K562 (cell line): ENCODE measurements around the gene NPAS2. TPM values are rescaled to one million over a fixed set of nuclear protein-coding genes. Genes with fewer than 3 reads are reported as not detected.

Experiments
- ATAC-seq: fragments of 200-7000 bp; cut with Tn5 transposase; 3 replicates; pipeline ENCODE4 v1.9.1; 2020; ENCODE audit warnings: moderate library complexity
- BruUV-seq: library from RNA; stranded (reverse); fragments of 400-500 nt; replicated peaks from 2 replicates; lab custom pipeline; 2021; lab: Mats Ljungman, UMichigan
- CTCF ChIA-PET: fragments of 300-600 bp; formaldehyde crosslinking; extraction: SDS; loops from one replicate; lab custom pipeline; 2021; ENCODE audit warnings: low intra/inter-chr PET ratio; lab: Yijun Ruan, JAX
- POLR2A ChIA-PET: fragments of 300-600, 350-650 bp; sonication (Branson Sonifier 250); formaldehyde crosslinking; extraction: SDS; loops from one replicate; lab custom pipeline; 2021; ENCODE audit warnings: antibody characterized with exemption, inconsistent platforms; lab: Yijun Ruan, JAX
- DNase-seq, 4 experiments: peaks; one replicate each; pipeline versions ENCODE4 v3.0.0 to v3.0.0-alpha.2; 2011 to 2018; ENCODE audit warnings: low spot score in 3 of 4, mixed read lengths in 3 of 4; ENCODE audit errors: extremely low read depth in 1 of 4
- FAIRE-seq: peaks from 2 replicates; lab custom pipeline; 2011; peaks lifted over from hg19 to GRCh38; lab: Jason Lieb, UNC
- H2AFZ ChIP-seq: 2 replicates; pipeline ENCODE4 v1.6.0; 2011; ENCODE audit warnings: low read depth, low read length, control low read depth, inconsistent platforms
- H3K27ac ChIP-seq: fragments of 200-600 bp; 3 replicates; pipeline ENCODE4 v1.8.0; 2011; ENCODE audit warnings: low read depth, mild to moderate bottlenecking, control low read depth, inconsistent platforms, low read length, moderate library complexity, mixed read lengths; ENCODE audit errors: extremely low read depth
- H3K27me3 ChIP-seq, 2 experiments: fragments of 300-600 bp in 1 of 2; 2 replicates in 1 of 2; 3 replicates in 1 of 2; pipeline versions ENCODE4 v1.6.0 to v1.8.0; 2011; ENCODE audit warnings: inconsistent platforms in 2 of 2, low read length in 2 of 2, mild to moderate bottlenecking in 1 of 2, mixed read lengths in 1 of 2, moderate library complexity in 1 of 2; ENCODE audit not compliant: control insufficient read depth in 2 of 2, insufficient read depth in 2 of 2
- H3K36me3 ChIP-seq: fragments of 300-600 bp; 3 replicates; pipeline ENCODE4 v1.8.0; 2011; ENCODE audit warnings: mild to moderate bottlenecking, low read length, inconsistent platforms; ENCODE audit not compliant: control insufficient read depth, insufficient read depth
- H3K4me1 ChIP-seq, 2 experiments: fragments of 200-600 bp in 1 of 2; replicated peaks in 1 of 2; 2 replicates in 1 of 2; 3 replicates in 1 of 2; pipeline versions ENCODE4 v1.5.1 to v1.8.0; 2011; ENCODE audit warnings: inconsistent platforms in 2 of 2, low read length in 2 of 2, mild to moderate bottlenecking in 1 of 2, mixed read lengths in 1 of 2, moderate library complexity in 1 of 2; ENCODE audit not compliant: control insufficient read depth in 2 of 2, insufficient read depth in 2 of 2
- H3K4me2 ChIP-seq: 2 replicates; pipeline ENCODE4 v1.6.1; 2011; ENCODE audit warnings: low read length, control low read depth, inconsistent platforms, mixed read lengths; ENCODE audit not compliant: insufficient read depth
- H3K4me3 ChIP-seq: fragments of 200-600 bp; sonication (generic), shearing (Covaris generic); 2 replicates; pipeline ENCODE4 v1.5.1; 2016; ENCODE audit warnings: control low read depth, inconsistent platforms
- H3K79me2 ChIP-seq: fragments of 200-600 bp; 3 replicates; pipeline ENCODE4 v1.8.0; 2011; ENCODE audit warnings: low read length, inconsistent platforms; ENCODE audit not compliant: control insufficient read depth, insufficient read depth
- H3K9ac ChIP-seq, 2 experiments: 2 replicates each; pipeline versions ENCODE4 v1.6.0 to v1.6.1; 2011; ENCODE audit warnings: low read depth in 2 of 2, low read length in 2 of 2, control low read depth in 1 of 2, inconsistent platforms in 1 of 2, mild to moderate bottlenecking in 1 of 2, mixed read lengths in 1 of 2; ENCODE audit not compliant: insufficient read depth in 1 of 2
- H3K9me1 ChIP-seq: one replicate; pipeline ENCODE4 v1.6.0; 2011; ENCODE audit warnings: inconsistent platforms, mild to moderate bottlenecking, low read length, moderate library complexity; ENCODE audit not compliant: control insufficient read depth, insufficient read depth
- H3K9me3 ChIP-seq: replicated peaks from 2 replicates; pipeline ENCODE4 v1.5.1; 2011; ENCODE audit warnings: low read depth, low read length, inconsistent platforms; ENCODE audit not compliant: control insufficient read depth, insufficient read depth
- H4K20me1 ChIP-seq: replicated peaks from 2 replicates; pipeline ENCODE4 v1.6.1; 2011; ENCODE audit warnings: low read length, inconsistent platforms, mixed read lengths; ENCODE audit not compliant: control insufficient read depth, insufficient read depth
- ARID4B ChIP-seq: sonication (generic); formaldehyde crosslinking; IDR thresholded peaks from 2 replicates; pipeline ENCODE4 v1.8.0; 2022; ENCODE audit warnings: mild to moderate bottlenecking, missing genetic modification reagents
- FOS ChIP-seq: IDR thresholded peaks from 3 replicates; pipeline ENCODE4 v1.6.1; 2011; ENCODE audit not compliant: insufficient read length; ENCODE audit errors: extremely low read depth
- FOXA3 ChIP-seq, 2 experiments: fragments of 450-650 bp in 1 of 2; sonication (generic) in 1 of 2; formaldehyde crosslinking; IDR thresholded peaks in 1 of 2; conservative IDR thresholded peaks in 1 of 2; 2 replicates each; pipeline versions ENCODE4 v1.4.0 to v1.8.0; 2020 to 2022; ENCODE audit warnings: mild to moderate bottlenecking in 2 of 2, missing genetic modification reagents in 1 of 2
- KLF10 ChIP-seq: fragments of 250-450 bp; sonication (Bioruptor Pico); IDR thresholded peaks from 2 replicates; pipeline ENCODE4 v1.6.1; 2021; ENCODE audit warnings: matching md5 sums
- KLF13 ChIP-seq: fragments of 450-650 bp; IDR thresholded peaks from 2 replicates; pipeline ENCODE4 v1.6.1; 2016; ENCODE audit warnings: missing genetic modification characterization, low read depth, mild to moderate bottlenecking, missing compliant biosample characterization, moderate library complexity, borderline replicate concordance
- LARP7 ChIP-seq: fragments of 450-650 bp; IDR thresholded peaks from 2 replicates; pipeline ENCODE4 v1.6.1; 2016
- MEF2D ChIP-seq: conservative IDR thresholded peaks from 2 replicates; pipeline ENCODE4 v1.6.1; 2016; ENCODE audit warnings: low read depth, missing genetic modification characterization, missing compliant biosample characterization
- NCOA4 ChIP-seq: fragments of 450-650 bp; IDR thresholded peaks from 2 replicates; pipeline ENCODE4 v1.6.1; 2018; ENCODE audit warnings: mild to moderate bottlenecking; ENCODE audit not compliant: partially characterized antibody
- NFE2L1 ChIP-seq: fragments of 450-650 bp; IDR thresholded peaks from 2 replicates; pipeline ENCODE4 v1.6.1; 2016; ENCODE audit warnings: missing genetic modification characterization, low read depth, mild to moderate bottlenecking, missing compliant biosample characterization, moderate library complexity, borderline replicate concordance
- NONO ChIP-seq, 2 experiments: fragments of 200-400 bp in 1 of 2; fragments of 450-650 bp in 1 of 2; formaldehyde crosslinking in 1 of 2; IDR thresholded peaks; 2 replicates each; pipeline ENCODE4 v1.6.1; 2017; ENCODE audit warnings: low read depth in 2 of 2, mild to moderate bottlenecking in 2 of 2, moderate library complexity in 2 of 2, low read length in 1 of 2
- PHF20 ChIP-seq: fragments of 450-650 bp; IDR thresholded peaks from 2 replicates; pipeline ENCODE4 v1.6.1; 2018; ENCODE audit not compliant: partially characterized antibody
- SAP30 ChIP-seq: fragments of 200-600 bp; sonication (generic); IDR thresholded peaks from 2 replicates; pipeline ENCODE4 v1.6.1; 2012; ENCODE audit warnings: borderline replicate concordance, low read depth, mild to moderate bottlenecking, moderate library complexity, low read length, control low read depth, inconsistent platforms; ENCODE audit not compliant: insufficient read depth, poor library complexity, severe bottlenecking
- ZC3H11A ChIP-seq: IDR thresholded peaks from 2 replicates; pipeline ENCODE4 v1.6.1; 2012; ENCODE audit warnings: low read depth, low read length, improper control_type of control experiment
- ZNF224 ChIP-seq: sonication (generic); formaldehyde crosslinking; IDR thresholded peaks from 2 replicates; pipeline ENCODE4 v1.8.0; 2022; ENCODE audit warnings: mild to moderate bottlenecking, missing genetic modification reagents
- ZNF263 ChIP-seq: sonication (generic); formaldehyde crosslinking; IDR thresholded peaks from 2 replicates; pipeline ENCODE4 v1.8.0; 2022; ENCODE audit warnings: mild to moderate bottlenecking, missing genetic modification reagents, borderline replicate concordance
- ZNF311 ChIP-seq: fragments of 250-450 bp; sonication (Bioruptor Pico); IDR thresholded peaks from 2 replicates; pipeline ENCODE4 v1.4.0; 2020; ENCODE audit warnings: mild to moderate bottlenecking, moderate library complexity
- ZNF77 ChIP-seq: fragments of 250-450 bp; sonication (Bioruptor Pico); IDR thresholded peaks from 2 replicates; pipeline ENCODE4 v1.5.0; 2020
- WGBS: fragments of 100-300 bp; shearing (Covaris generic); methylation state at CpG from one replicate; pipeline ENCODE4 v1.1.6; 2016; ENCODE audit warnings: low coverage, mixed read lengths; ENCODE audit not compliant: insufficient coverage; ENCODE audit errors: missing lambda C conversion rate; 5-methylcytosine and 5-hydroxymethylcytosine counted together
- in situ Hi-C: fragments of 300-500 bp; cut with MboI; formaldehyde crosslinking; loops from 4 replicates; pipeline ENCODE4 v1.15.0; 2018; ENCODE audit warnings: inconsistent platforms, mixed read lengths
- intact Hi-C: fragments of 100-400 bp; cut with micrococcal nuclease; formaldehyde crosslinking; loops from 2 replicates; pipeline ENCODE4 v1.14.2; 2022
- polyA plus RNA-seq, 8 experiments: library from polyadenylated mRNA; depleted of rRNA in 4 of 8; stranded (reverse) in 5 of 8; unstranded in 3 of 8; fragments of >200 nt; fragmentation: Nextera tagmentation in 2 of 8; fragmentation: Illumina TruSeq in 1 of 8; extraction: Ambion mirVana in 2 of 8; extraction: Trizol in 1 of 8; gene quantifications; 2 replicates each; pipeline versions ENCODE4 v1.2.1 to v1.2.3, GENCODE V29; 2011 to 2014; ENCODE audit warnings: inconsistent platforms in 1 of 8, missing spikeins in 1 of 8
- total RNA-seq, 7 experiments: library from RNA; depleted of rRNA in 6 of 7; stranded (reverse); fragments of >200 nt in 6 of 7; fragmentation: Illumina TruSeq in 2 of 7; extraction: Trizol in 2 of 7; gene quantifications; 2 replicates each; pipeline versions ENCODE4 v1.2.1 to v1.2.3, GENCODE V29; 2011 to 2021; ENCODE audit warnings: low replicate concordance in 1 of 7
- TF ChIP-seq, protein P1 (sequence below): sonication (generic); formaldehyde crosslinking; IDR thresholded peaks from 2 replicates; pipeline ENCODE4 v1.9.0; 2022; ENCODE audit warnings: mild to moderate bottlenecking, missing genetic modification reagents

NPAS2 gene
- total and polyA plus RNA-seq, 9 of the 15 experiments (the other 6 are each of a cell fraction or from before 2014, with no cell fraction given): 0.06 to 0.29 (median 0.07) TPM; not detected in 5

GRCh38 chr2:100823665-100824438 lies 3.9 kb downstream of the NPAS2 start:
- no peak overlapping the region for H3K27ac ChIP-seq
- no peaks in the 10 kb centered on the region for H3K36me3 ChIP-seq
- DNase-seq (no peak), ATAC-seq (no peak), FAIRE-seq (no peak)
- no peak overlapping the region for H2AFZ ChIP-seq
- H3K27me3 ChIP-seq: peaks cover 6 to 17% of the 10 kb centered on the region in 2 experiments; a peak in 4 of 5 replicates
- intact Hi-C loops: loop anchor here (10.0 kb wide), 1 partner anchor 161 kb away; no protein-coding TSS in a partner anchor
- ChIA-PET CTCF (no interaction called here), POLR2A (interaction anchor here (0.5 kb wide), 1 partner anchor 14 kb away, joined by 5 read pairs; no protein-coding TSS in a partner anchor)
- WGBS: 0% methylated on average over 6 of the region's 6 CpGs
- no peaks in the 10 kb centered on the region for H3K9me3 ChIP-seq
- H3K9ac ChIP-seq: no peak overlapping the region
- no peak overlapping the region for H3K4me3 ChIP-seq
- H3K4me1 ChIP-seq: peaks cover 0 to 6% of the 10 kb centered on the region in 2 experiments; a peak in 2 of 5 replicates
- H3K4me2 ChIP-seq: no peak overlapping the region
- BruUV-seq: no TSS peak
- H3K79me2 ChIP-seq: no peaks in the 10 kb centered on the region
- no peaks in the 10 kb centered on the region for H3K9me1 ChIP-seq
- in situ Hi-C loops: no loop called here
- no peaks in the 10 kb centered on the region for H4K20me1 ChIP-seq
- TF ChIP-seq ZNF77 (CRISPR knock-in tag) (no peak), ZC3H11A (no peak), LARP7 (no peak), KLF13 (tag) (no peak), NCOA4 (no peak), ZNF311 (no peak), SAP30 (no peak), PHF20 (no peak), NONO (IDR thresholded peaks at IDR 0.05; ENCODE audit: low read depth in 2 of 2, low read length in 1 of 2) (no peak), MEF2D (tag) (no peak), NFE2L1 (tag) (no peak), ARID4B (CRISPR knock-in tag) (no peak), FOS (no peak), ZNF224 (CRISPR knock-in tag) (no peak), KLF10 (CRISPR knock-in tag) (no peak), FOXA3 (CRISPR knock-in tag; conservative IDR thresholded peaks at IDR 0.05 in 1 of 2, IDR thresholded peaks at IDR 0.05 in 1 of 2) (no peak), ZNF263 (CRISPR knock-in tag) (no peak)
- TF ChIP-seq, protein P1, sequence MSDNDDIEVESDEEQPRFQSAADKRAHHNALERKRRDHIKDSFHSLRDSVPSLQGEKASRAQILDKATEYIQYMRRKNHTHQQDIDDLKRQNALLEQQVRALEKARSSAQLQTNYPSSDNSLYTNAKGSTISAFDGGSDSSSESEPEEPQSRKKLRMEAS (CRISPR knock-in tag): no peak
